DOHH2 (cell line): ENCODE measurements around the gene YAE1.
A peak's percentile ranks its signal among the peaks of the same experiment; 100 is the strongest.

ENCODE experiments used
- H3F3A ChIP-seq: fragments of 200-600 bp; sonication (generic), shearing (Covaris generic); 2 replicates; pipeline ENCODE4 v1.6.0; 2016; ENCODE audit warnings: antibody characterized with exemption, mild to moderate bottlenecking; ENCODE audit not compliant: control insufficient read depth, insufficient read depth
- H3K27ac ChIP-seq: fragments of 200-600 bp; sonication (generic); 2 replicates; pipeline ENCODE4 v1.5.1; 2014; ENCODE audit warnings: low read depth, mild to moderate bottlenecking, low read length, moderate library complexity
- H3K27me3 ChIP-seq: fragments of 200-600 bp; sonication (generic); 2 replicates; pipeline ENCODE4 v1.6.1; 2014; ENCODE audit warnings: mild to moderate bottlenecking, low read length, mixed read lengths; ENCODE audit not compliant: control insufficient read depth
- H3K36me3 ChIP-seq: fragments of 200-600 bp; sonication (generic); 2 replicates; pipeline ENCODE4 v1.6.1; 2014; ENCODE audit warnings: mild to moderate bottlenecking, low read length, moderate library complexity, mixed read lengths; ENCODE audit not compliant: control insufficient read depth
- H3K4me1 ChIP-seq: fragments of 200-600 bp; sonication (generic); 2 replicates; pipeline ENCODE4 v1.6.1; 2014; ENCODE audit warnings: mild to moderate bottlenecking, low read length, mixed read lengths; ENCODE audit not compliant: control insufficient read depth
- H3K4me2 ChIP-seq: fragments of 200-600 bp; sonication (generic); 2 replicates; pipeline ENCODE4 v1.6.0; 2014; ENCODE audit warnings: mild to moderate bottlenecking, low read length, moderate library complexity
- H3K4me3 ChIP-seq: fragments of 200-600 bp; sonication (generic); 2 replicates; pipeline ENCODE4 v1.5.1; 2014; ENCODE audit warnings: mild to moderate bottlenecking, low read length, mixed read lengths
- H3K79me2 ChIP-seq: fragments of 200-600 bp; sonication (generic); 2 replicates; pipeline ENCODE4 v1.6.1; 2014; ENCODE audit warnings: mild to moderate bottlenecking, low read length, mixed read lengths; ENCODE audit not compliant: control insufficient read depth
- H3K9me2 ChIP-seq: fragments of 200-600 bp; sonication (generic); replicated peaks from 2 replicates; pipeline ENCODE4 v1.6.1; 2014; ENCODE audit warnings: mild to moderate bottlenecking, low read length, mixed read lengths; ENCODE audit not compliant: control insufficient read depth
- H3K9me3 ChIP-seq: fragments of 200-600 bp; sonication (generic); 2 replicates; pipeline ENCODE4 v1.6.1; 2014; ENCODE audit warnings: antibody characterized with exemption, low read length, mixed read lengths; ENCODE audit not compliant: control insufficient read depth, insufficient read depth
- H4K20me1 ChIP-seq: fragments of 200-600 bp; sonication (generic); 2 replicates; pipeline ENCODE4 v1.6.0; 2014; ENCODE audit warnings: low read depth, mild to moderate bottlenecking, antibody characterized with exemption, low read length, moderate library complexity; ENCODE audit not compliant: control insufficient read depth, insufficient read depth
- CTCF ChIP-seq: fragments of 200-600 bp; sonication (generic); IDR thresholded peaks from one replicate; pipeline ENCODE4 v1.5.1; 2014; ENCODE audit warnings: antibody characterized with exemption, mild to moderate bottlenecking, low read depth, low read length; ENCODE audit not compliant: poor library complexity, severe bottlenecking
- EZH2phosphoT487 ChIP-seq: fragments of 200-600 bp; sonication (generic); IDR thresholded peaks from 2 replicates; pipeline ENCODE4 v1.6.1; 2017; ENCODE audit warnings: borderline replicate concordance, mild to moderate bottlenecking, antibody characterized with exemption, low read length, moderate library complexity, mixed read lengths

The YAE1 gene

GRCh38 chr7:39566023-39566921 lies at the start of gene YAE1:
Gene YAE1, plus strand, starts transcription at chr7:39566404. Its CDS starts 15 bp downstream, at chr7:39566419.
- Histone ChIP-seq H3K9me3 (no peaks in the 10 kb centered on the region), H3K9me2 (no peaks in the 10 kb centered on the region), H3K4me1 (peaks cover 17% of the 10 kb centered on the region), H3K4me2 (peak within 1 kb of the TSS; percentile 89), H3K79me2 (peaks cover 48% of the 10 kb centered on the region), H3K4me3 (peak within 1 kb of the TSS; percentile 86), H4K20me1 (no peaks in the 10 kb centered on the region), H3K27me3 (no peaks in the 10 kb centered on the region), H3F3A (no peaks in the 10 kb centered on the region), H3K27ac (peak within 1 kb of the TSS; percentile 38), H3K36me3 (peaks cover 22% of the 10 kb centered on the region)
- TF ChIP-seq EZH2phosphoT487 = no peak

DNA sequence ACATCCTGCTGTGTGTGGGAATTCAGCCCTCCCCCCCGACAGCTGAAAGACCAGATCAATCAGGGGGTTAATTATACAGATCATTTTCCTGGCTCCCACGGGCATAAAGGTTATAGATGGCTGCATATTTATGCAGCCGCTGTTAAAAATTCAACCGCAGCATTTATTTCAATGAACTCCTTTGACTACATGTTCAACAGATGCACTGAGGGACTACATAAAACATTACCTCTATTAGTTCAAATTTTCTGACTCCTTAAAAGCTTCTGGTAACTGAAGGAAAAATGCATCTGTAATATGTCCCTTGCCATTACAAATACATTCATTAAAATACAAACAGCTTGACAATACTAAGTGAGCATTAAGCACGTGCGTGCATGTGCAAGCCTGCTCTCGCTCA lies 49.7 kb upstream of the YAE1 start:
- Histone ChIP-seq H3K27ac (no peak overlapping the region), H3K27me3 (0 out of 2 replicates have a peak, but pooled peaks cover 7% of the 10 kb centered on the region), H3K9me3 (no peaks in the 10 kb centered on the region), H3K36me3 (no peaks in the 10 kb centered on the region), H3K4me3 (no peak overlapping the region), H3K9me2 (no peaks in the 10 kb centered on the region), H3K4me2 (no peak overlapping the region), H4K20me1 (no peaks in the 10 kb centered on the region), H3K79me2 (no peaks in the 10 kb centered on the region), H3K4me1 (peaks cover 4% of the 10 kb centered on the region), H3F3A (no peaks in the 10 kb centered on the region)
- TF ChIP-seq EZH2phosphoT487 (no peak), CTCF (no peak)

DNA sequence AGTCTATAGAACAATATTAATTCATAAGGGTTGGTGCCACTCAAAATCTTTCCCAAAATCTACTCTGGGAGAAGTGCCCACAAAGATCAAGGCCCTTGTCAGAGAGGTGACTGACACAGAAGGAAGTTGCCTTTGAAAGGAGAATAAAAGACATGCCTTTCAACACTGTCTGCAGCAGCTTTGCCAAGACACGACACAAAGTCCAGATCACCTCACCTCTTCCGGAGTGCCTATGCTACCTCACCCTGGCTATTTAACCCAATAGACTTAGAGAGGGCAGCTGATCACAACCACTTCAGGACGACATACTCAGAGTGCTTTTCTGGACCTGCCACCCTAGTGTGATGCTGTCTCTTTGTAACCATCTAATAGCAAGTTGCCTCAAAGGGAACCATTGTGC lies 49.0 kb upstream of the YAE1 start:
- peaks cover 4% of the 10 kb centered on the region for H3K4me1 ChIP-seq
- H3F3A ChIP-seq = no peaks in the 10 kb centered on the region
- H3K9me3 ChIP-seq = no peaks in the 10 kb centered on the region
- H3K4me2 ChIP-seq = no peak overlapping the region
- H3K4me3 ChIP-seq = no peak overlapping the region
- no peak overlapping the region for H3K27ac ChIP-seq
- H3K27me3 ChIP-seq = 0 out of 2 replicates have a peak, but pooled peaks cover 7% of the 10 kb centered on the region
- no peaks in the 10 kb centered on the region for H3K9me2 ChIP-seq
- no peak for TF ChIP-seq EZH2phosphoT487
- TF ChIP-seq CTCF = no peak
- H3K36me3 ChIP-seq = no peaks in the 10 kb centered on the region
- no peaks in the 10 kb centered on the region for H3K79me2 ChIP-seq
- H4K20me1 ChIP-seq = no peaks in the 10 kb centered on the region

- Histone ChIP-seq H3K4me3 (0 out of 2 replicates have a peak overlapping the region, but pooled peaks have one; percentile 0), H3K27me3 (peaks cover 2% of the 10 kb centered on the region; the same call in 1 of the 2 replicates), H3K4me1 (peaks cover 21% of the 10 kb centered on the region), H3K4me2 (peak overlapping the region; percentile 11), H3K27ac (no peak overlapping the region), H3K9me3 (no peaks in the 10 kb centered on the region), H3K9me2 (no peaks in the 10 kb centered on the region), H4K20me1 (no peaks in the 10 kb centered on the region), H3F3A (no peaks in the 10 kb centered on the region), H3K36me3 (no peaks in the 10 kb centered on the region), H3K79me2 (no peaks in the 10 kb centered on the region)
- no peak for TF ChIP-seq CTCF
- TF ChIP-seq EZH2phosphoT487 = no peak
Observed at GRCh38 chr7:39525926-39526325, 40.3 kb upstream of the YAE1 start.
